ENCODE data around the gene RMI2.

GRCh38 chr16:11360641-11361373, 15.5 kb downstream of the RMI2 start:
- TF ChIP-seq POLR2A (IDR thresholded peaks at IDR 0.05; ENCODE audit: low read depth, low read length) (no peak), POLR2AphosphoS5 (IDR thresholded peaks at IDR 0.05; ENCODE audit: low read depth, low read length) (no peak), TAF1 (IDR thresholded peaks at IDR 0.05; ENCODE audit: borderline replicate concordance, low read depth, low read length) (no peak)

Measured in GM12892 (cell line).